SK-N-SH treated with all-trans-retinoic acid at 6 μM for 48 hours (cell line): ENCODE results near the gene PAQR9.

Experiments
- ARNTL ChIP-seq: fragments of 450-650 bp; formaldehyde crosslinking; IDR thresholded peaks from 2 replicates; pipeline ENCODE4 v1.5.0; 2020; ENCODE audit warnings: low read depth, mild to moderate bottlenecking, moderate library complexity, borderline replicate concordance
- ESRRG ChIP-seq: fragments of 250-450 bp; sonication (Bioruptor Pico); IDR thresholded peaks from 2 replicates; pipeline ENCODE4 v1.6.1; 2021; ENCODE audit warnings: mild to moderate bottlenecking
- ISL1 ChIP-seq: fragments of 250-450 bp; sonication (Bioruptor Pico); IDR thresholded peaks from 2 replicates; pipeline ENCODE4 v2.1.2; 2022; ENCODE audit warnings: mild to moderate bottlenecking, moderate library complexity
- OSR1 ChIP-seq: fragments of 250-450 bp; sonication (Bioruptor Pico); IDR thresholded peaks from 2 replicates; pipeline ENCODE4 v1.8.0; 2022; ENCODE audit warnings: moderate library complexity, mild to moderate bottlenecking, inconsistent platforms
- PATZ1 ChIP-seq: fragments of 250-450 bp; sonication (Bioruptor Pico); IDR thresholded peaks from 2 replicates; pipeline ENCODE4 v1.8.0; 2020; ENCODE audit warnings: mild to moderate bottlenecking, moderate library complexity, borderline replicate concordance
- POU6F1 ChIP-seq: fragments of 250-450 bp; sonication (Bioruptor Pico); IDR thresholded peaks from 2 replicates; pipeline ENCODE4 v1.8.0; 2021; ENCODE audit warnings: low read depth, mild to moderate bottlenecking, moderate library complexity, borderline replicate concordance
- RARB ChIP-seq: fragments of 250-450 bp; sonication (Bioruptor Pico); IDR thresholded peaks from 2 replicates; pipeline ENCODE4 v1.8.0; 2021; ENCODE audit warnings: mild to moderate bottlenecking, moderate library complexity
- SNAI2 ChIP-seq: fragments of 250-450 bp; sonication (Bioruptor Pico); IDR thresholded peaks from 2 replicates; pipeline ENCODE4 v1.5.0; 2020; ENCODE audit warnings: mild to moderate bottlenecking, moderate library complexity
- TCF4 ChIP-seq: fragments of 250-450 bp; sonication (Bioruptor Pico); IDR thresholded peaks from 2 replicates; pipeline ENCODE4 v1.8.0; 2021; ENCODE audit warnings: mild to moderate bottlenecking, moderate library complexity, borderline replicate concordance
- ZFP3 ChIP-seq: fragments of 250-450 bp; sonication (Bioruptor Pico); IDR thresholded peaks from 2 replicates; pipeline ENCODE4 v1.5.0; 2020; ENCODE audit warnings: mild to moderate bottlenecking, moderate library complexity
- ZNF565 ChIP-seq: fragments of 450-650 bp; formaldehyde crosslinking; conservative IDR thresholded peaks from 2 replicates; pipeline ENCODE4 v1.5.0; 2020; ENCODE audit warnings: low read depth, mild to moderate bottlenecking, moderate library complexity
- ZNF8 ChIP-seq: fragments of 450-650 bp; formaldehyde crosslinking; IDR thresholded peaks from 2 replicates; pipeline ENCODE4 v1.5.0; 2020; ENCODE audit warnings: mild to moderate bottlenecking, moderate library complexity
- TF ChIP-seq, protein P1 (sequence below): fragments of 250-450 bp; sonication (Bioruptor Pico); IDR thresholded peaks from 2 replicates; pipeline ENCODE4 v1.5.1; 2021; ENCODE audit warnings: mild to moderate bottlenecking, moderate library complexity
- TF ChIP-seq, protein P2 (sequence below): fragments of 250-450 bp; sonication (Bioruptor Pico); IDR thresholded peaks from 2 replicates; pipeline ENCODE4 v1.5.1; 2020; ENCODE audit warnings: low read depth, mild to moderate bottlenecking, moderate library complexity

- TF ChIP-seq TCF4 (CRISPR knock-in tag) (no peak), RARB (no peak), PATZ1 (no peak), ISL1 (CRISPR knock-in tag) (no peak), ESRRG (CRISPR knock-in tag) (no peak), SNAI2 (no peak), POU6F1 (no peak), ARNTL (CRISPR knock-in tag) (no peak), ZNF565 (CRISPR knock-in tag) (no peak), ZFP3 (no peak), ZNF8 (no peak), OSR1 (CRISPR knock-in tag) (no peak)
- TF ChIP-seq, protein P1, sequence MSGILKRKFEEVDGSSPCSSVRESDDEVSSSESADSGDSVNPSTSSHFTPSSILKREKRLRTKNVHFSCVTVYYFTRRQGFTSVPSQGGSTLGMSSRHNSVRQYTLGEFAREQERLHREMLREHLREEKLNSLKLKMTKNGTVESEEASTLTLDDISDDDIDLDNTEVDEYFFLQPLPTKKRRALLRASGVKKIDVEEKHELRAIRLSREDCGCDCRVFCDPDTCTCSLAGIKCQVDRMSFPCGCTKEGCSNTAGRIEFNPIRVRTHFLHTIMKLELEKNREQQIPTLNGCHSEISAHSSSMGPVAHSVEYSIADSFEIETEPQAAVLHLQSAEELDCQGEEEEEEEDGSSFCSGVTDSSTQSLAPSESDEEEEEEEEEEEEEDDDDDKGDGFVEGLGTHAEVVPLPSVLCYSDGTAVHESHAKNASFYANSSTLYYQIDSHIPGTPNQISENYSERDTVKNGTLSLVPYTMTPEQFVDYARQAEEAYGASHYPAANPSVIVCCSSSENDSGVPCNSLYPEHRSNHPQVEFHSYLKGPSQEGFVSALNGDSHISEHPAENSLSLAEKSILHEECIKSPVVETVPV (CRISPR knock-in tag), result no peak
- TF ChIP-seq, protein P2, sequence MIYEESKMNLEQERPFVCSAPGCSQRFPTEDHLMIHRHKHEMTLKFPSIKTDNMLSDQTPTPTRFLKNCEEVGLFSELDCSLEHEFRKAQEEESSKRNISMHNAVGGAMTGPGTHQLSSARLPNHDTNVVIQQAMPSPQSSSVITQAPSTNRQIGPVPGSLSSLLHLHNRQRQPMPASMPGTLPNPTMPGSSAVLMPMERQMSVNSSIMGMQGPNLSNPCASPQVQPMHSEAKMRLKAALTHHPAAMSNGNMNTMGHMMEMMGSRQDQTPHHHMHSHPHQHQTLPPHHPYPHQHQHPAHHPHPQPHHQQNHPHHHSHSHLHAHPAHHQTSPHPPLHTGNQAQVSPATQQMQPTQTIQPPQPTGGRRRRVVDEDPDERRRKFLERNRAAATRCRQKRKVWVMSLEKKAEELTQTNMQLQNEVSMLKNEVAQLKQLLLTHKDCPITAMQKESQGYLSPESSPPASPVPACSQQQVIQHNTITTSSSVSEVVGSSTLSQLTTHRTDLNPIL (CRISPR knock-in tag), result no peak
Measured at GRCh38 chr3:143010024-143010423, 46.5 kb upstream of the PAQR9 start.
